ENCODE results near the gene RGMB. TPM values are rescaled to one million over a fixed set of nuclear protein-coding genes. Genes with fewer than 3 reads are reported as not detected.

RGMB gene
- total and polyA plus RNA-seq, 4 donors = 2.5 to 5.3 (median 3.0) TPM

- H3K27ac ChIP-seq (ENCODE audit: low read depth in 1 of 2, low read length in 2 of 2) = peak overlapping the region; percentile 67 to 93
- no peaks in the 10 kb centered on the region for H3K9me3 ChIP-seq (ENCODE audit: control insufficient read depth in 4 of 4, low read length in 3 of 4)
- H3K4me1 ChIP-seq (ENCODE audit: control insufficient read depth in 4 of 4, insufficient read depth in 4 of 4, low read length in 3 of 4) = peaks cover 9 to 72% (median 49%) of the 10 kb centered on the region in 4 donors
- peak overlapping the region; percentile 25 to 32 for H3K9ac ChIP-seq (ENCODE audit: low read depth in 1 of 2, low read length in 2 of 2)
- no peaks in the 10 kb centered on the region for H3K36me3 ChIP-seq (ENCODE audit: control insufficient read depth in 4 of 4, insufficient read depth in 3 of 4, low read depth in 1 of 4, low read length in 3 of 4)
- no peak for TF ChIP-seq JUND (IDR thresholded peaks at IDR 0.05)
- TF ChIP-seq YY1 (IDR thresholded peaks at IDR 0.05) = no peak
- TF ChIP-seq REST (IDR thresholded peaks at IDR 0.05) = no peak
- TF ChIP-seq FOXA1 (IDR thresholded peaks at IDR 0.05) = no peak
- TF ChIP-seq ZBTB33 (IDR thresholded peaks at IDR 0.05) = no peak
- no peak for TF ChIP-seq CTCF (IDR thresholded peaks at IDR 0.05; ENCODE audit: low read depth, low read length, missing input control)
- TF ChIP-seq MAX (IDR thresholded peaks at IDR 0.05) = no peak
- TF ChIP-seq ATF3 (IDR thresholded peaks at IDR 0.05) = no peak
- TF ChIP-seq GABPA (IDR thresholded peaks at IDR 0.05 in 1 of 2, conservative IDR thresholded peaks at IDR 0.05 in 1 of 2) = no peak
- DNase-seq (ENCODE audit: low spot score) = no peak
- H3K27me3 ChIP-seq (ENCODE audit: control insufficient read depth in 4 of 4, insufficient read depth in 4 of 4, low read length in 3 of 4) = no peaks in the 10 kb centered on the region
- WGBS = 9% methylated on average over 34 of the region's 34 CpGs
- H3K4me3 ChIP-seq (ENCODE audit: low read depth in 1 of 3, low read length in 3 of 3) = peak overlapping the region; percentile 40 to 73 (median 61)
Observed at GRCh38 chr5:98772415-98773213, 849 bp upstream of the RGMB start.

- peaks cover 9 to 70% (median 47%) of the 10 kb centered on the region in 4 donors for H3K4me1 ChIP-seq (ENCODE audit: control insufficient read depth in 4 of 4, insufficient read depth in 4 of 4, low read length in 3 of 4)
- peak overlapping the region; percentile 40 to 73 (median 61) for H3K4me3 ChIP-seq (ENCODE audit: low read depth in 1 of 3, low read length in 3 of 3)
- no peaks in the 10 kb centered on the region for H3K27me3 ChIP-seq (ENCODE audit: control insufficient read depth in 4 of 4, insufficient read depth in 4 of 4, low read length in 3 of 4)
- H3K9me3 ChIP-seq (ENCODE audit: control insufficient read depth in 4 of 4, low read length in 3 of 4) = no peaks in the 10 kb centered on the region
- no peaks in the 10 kb centered on the region for H3K36me3 ChIP-seq (ENCODE audit: control insufficient read depth in 4 of 4, insufficient read depth in 3 of 4, low read depth in 1 of 4, low read length in 3 of 4)
- DNase-seq (ENCODE audit: low spot score) = no peak
- 1% methylated on average over 16 of the region's 16 CpGs for WGBS
- peak overlapping the region in 1 of 2 donors; percentile 19 for H3K9ac ChIP-seq (ENCODE audit: low read depth in 1 of 2, low read length in 2 of 2)
- peak overlapping the region; percentile 67 to 93 for H3K27ac ChIP-seq (ENCODE audit: low read depth in 1 of 2, low read length in 2 of 2)
- TF ChIP-seq HNF4A (conservative IDR thresholded peaks at IDR 0.05) = peak; percentile 19 to 50
- peak; percentile 32 to 50 for TF ChIP-seq RXRA (IDR thresholded peaks at IDR 0.05)
- no peak for TF ChIP-seq RAD21 (IDR thresholded peaks at IDR 0.05)
- no peak for TF ChIP-seq ATF3 (IDR thresholded peaks at IDR 0.05)
- peak; percentile 56 for TF ChIP-seq NR2F2 (IDR thresholded peaks at IDR 0.05)
- TF ChIP-seq MAX (IDR thresholded peaks at IDR 0.05) = peak; percentile 97
- TF ChIP-seq HNF4G (IDR thresholded peaks at IDR 0.05) = no peak
- TF ChIP-seq FOXA2 (IDR thresholded peaks at IDR 0.05) = no peak
- peak in 1 of 2 donors; percentile 33 for TF ChIP-seq JUND (IDR thresholded peaks at IDR 0.05)
- peak; percentile 79 for TF ChIP-seq REST (IDR thresholded peaks at IDR 0.05)
- TF ChIP-seq SP1 (IDR thresholded peaks at IDR 0.05) = peak; percentile 86
- TF ChIP-seq YY1 (IDR thresholded peaks at IDR 0.05) = no peak
- no peak for TF ChIP-seq TAF1 (conservative IDR thresholded peaks at IDR 0.05)
- TF ChIP-seq GABPA (IDR thresholded peaks at IDR 0.05 in 1 of 2, conservative IDR thresholded peaks at IDR 0.05 in 1 of 2) = no peak
Observed at GRCh38 chr5:98773214-98773463, 324 bp upstream of the RGMB start.
